HepG2 (cell line): ENCODE measurements around the gene LENG1. TPM values are rescaled to one million over a fixed set of nuclear protein-coding genes. Genes with fewer than 3 reads are reported as not detected.

ENCODE experiments used
- ATAC-seq: fragments of 200-7000 bp; cut with Tn5 transposase; 3 replicates; pipeline ENCODE4 v1.9.1; 2020; ENCODE audit warnings: mild to moderate bottlenecking, moderate library complexity
- BruUV-seq: library from RNA; stranded (reverse); fragments of 400-500 nt; replicated peaks from 2 replicates; lab custom pipeline; 2021; lab: Mats Ljungman, UMichigan
- CTCF ChIA-PET: fragments of 300-600 bp; formaldehyde crosslinking; extraction: SDS; loops from one replicate; lab custom pipeline; 2021; ENCODE audit warnings: low total read pairs, inconsistent platforms, low intra/inter-chr PET ratio; lab: Yijun Ruan, JAX
- POLR2A ChIA-PET: fragments of 350-600 bp; sonication (Branson Sonifier 250); formaldehyde crosslinking; loops from one replicate; lab custom pipeline; 2020; ENCODE audit warnings: antibody characterized with exemption, inconsistent platforms; lab: Yijun Ruan, JAX
- DNase-seq: peaks from one replicate; pipeline ENCODE4 v3.0.0-alpha.2; 2015; ENCODE audit warnings: low spot score
- FAIRE-seq: peaks from 3 replicates; lab custom pipeline; 2011; peaks lifted over from hg19 to GRCh38; lab: Jason Lieb, UNC
- H2AFZ ChIP-seq: one replicate; pipeline ENCODE4 v1.6.1; 2011; ENCODE audit warnings: low read length, inconsistent platforms
- H3K27ac ChIP-seq: fragments of 300-600 bp; 3 replicates; pipeline ENCODE4 v1.8.0; 2011; ENCODE audit warnings: mixed run types, mild to moderate bottlenecking, mixed read lengths, low read length, inconsistent platforms; ENCODE audit not compliant: insufficient read depth; ENCODE audit errors: extremely low read length
- H3K27me3 ChIP-seq, 2 experiments: fragments of 200-600 bp in 1 of 2; 2 replicates in 1 of 2; 3 replicates in 1 of 2; pipeline versions ENCODE4 v1.6.0 to v1.8.0; 2011; ENCODE audit warnings: low read length in 2 of 2, mild to moderate bottlenecking in 2 of 2, moderate library complexity in 2 of 2, inconsistent platforms in 1 of 2; ENCODE audit not compliant: insufficient read depth in 2 of 2, control insufficient read depth in 1 of 2
- H3K36me3 ChIP-seq, 2 experiments: fragments of 200-600 bp in 1 of 2; replicated peaks in 1 of 2; 2 replicates in 1 of 2; 3 replicates in 1 of 2; pipeline versions ENCODE4 v1.5.1 to v1.8.0; 2011; ENCODE audit warnings: low read length in 2 of 2, inconsistent platforms in 1 of 2; ENCODE audit not compliant: insufficient read depth in 2 of 2, control insufficient read depth in 1 of 2
- H3K4me1 ChIP-seq: 2 replicates; pipeline ENCODE4 v1.5.1; 2012; ENCODE audit warnings: low read length, inconsistent platforms; ENCODE audit not compliant: insufficient read depth
- H3K4me2 ChIP-seq: 2 replicates; pipeline ENCODE4 v1.6.0; 2011; ENCODE audit warnings: low read depth, low read length, inconsistent platforms
- H3K4me3 ChIP-seq, 3 experiments: fragments of 200-600 bp in 1 of 3; sonication (generic), shearing (Covaris generic) in 1 of 3; replicated peaks in 1 of 3; 2 replicates each; pipeline ENCODE4 v1.5.1; 2011 to 2016; ENCODE audit warnings: low read length in 3 of 3, inconsistent platforms in 2 of 3, low read depth in 2 of 3, mild to moderate bottlenecking in 2 of 3, control low read depth in 1 of 3, mixed read lengths in 1 of 3; ENCODE audit not compliant: insufficient read depth in 1 of 3
- H3K79me2 ChIP-seq: one replicate; pipeline ENCODE4 v1.6.1; 2011; ENCODE audit warnings: low read length, inconsistent platforms; ENCODE audit not compliant: insufficient read depth
- H3K9ac ChIP-seq: 2 replicates; pipeline ENCODE4 v1.6.0; 2011; ENCODE audit warnings: mild to moderate bottlenecking, low read depth, low read length, inconsistent platforms; ENCODE audit not compliant: insufficient read depth
- H3K9me3 ChIP-seq: 2 replicates; pipeline ENCODE4 v1.5.1; 2012; ENCODE audit warnings: mild to moderate bottlenecking, low read length
- H4K20me1 ChIP-seq: 2 replicates; pipeline ENCODE4 v1.6.0; 2011; ENCODE audit warnings: inconsistent platforms, mild to moderate bottlenecking, low read length, moderate library complexity; ENCODE audit not compliant: insufficient read depth
- ATRX ChIP-seq: sonication (generic); formaldehyde crosslinking; IDR thresholded peaks from 2 replicates; pipeline ENCODE4 v1.4.0; 2020; ENCODE audit warnings: missing genetic modification reagents, borderline replicate concordance
- GTF3A ChIP-seq: sonication (generic); formaldehyde crosslinking; conservative IDR thresholded peaks from 2 replicates; pipeline ENCODE4 v1.4.0; 2020; ENCODE audit warnings: mild to moderate bottlenecking, missing genetic modification reagents
- HDAC1 ChIP-seq: sonication (generic); formaldehyde crosslinking; IDR thresholded peaks from 2 replicates; pipeline ENCODE4 v1.5.1; 2020; ENCODE audit warnings: mild to moderate bottlenecking, missing genetic modification reagents
- MAFG ChIP-seq: sonication (generic); formaldehyde crosslinking; IDR thresholded peaks from 2 replicates; pipeline ENCODE4 v1.5.1; 2020; ENCODE audit warnings: mild to moderate bottlenecking, missing genetic modification reagents
- MBD4 ChIP-seq: IDR thresholded peaks from 2 replicates; pipeline ENCODE4 v1.6.1; 2012; ENCODE audit warnings: low read length, inconsistent platforms, borderline replicate concordance
- MTF2 ChIP-seq: sonication (generic); formaldehyde crosslinking; IDR thresholded peaks from 2 replicates; pipeline ENCODE4 v1.5.0; 2020; ENCODE audit warnings: missing genetic modification reagents, borderline replicate concordance
- RBFOX2 ChIP-seq: fragments of 200-400 bp; formaldehyde crosslinking; IDR thresholded peaks from 2 replicates; pipeline ENCODE4 v1.6.1; 2017; ENCODE audit warnings: low read depth, mild to moderate bottlenecking, low read length
- SCMH1 ChIP-seq: sonication (generic); formaldehyde crosslinking; IDR thresholded peaks from 2 replicates; pipeline ENCODE4 v1.9.0; 2021; ENCODE audit warnings: missing genetic modification reagents, mild to moderate bottlenecking, borderline replicate concordance
- SRY ChIP-seq: sonication (generic); formaldehyde crosslinking; IDR thresholded peaks from 2 replicates; pipeline ENCODE4 v1.8.0; 2022; ENCODE audit warnings: mild to moderate bottlenecking, missing genetic modification reagents
- ZNF17 ChIP-seq: sonication (generic); formaldehyde crosslinking; IDR thresholded peaks from 2 replicates; pipeline ENCODE4 v1.5.0; 2020; ENCODE audit warnings: mild to moderate bottlenecking, missing genetic modification reagents
- ZNF350 ChIP-seq: sonication (generic); formaldehyde crosslinking; IDR thresholded peaks from 2 replicates; pipeline ENCODE4 v1.4.0; 2020; ENCODE audit warnings: mild to moderate bottlenecking, low read depth, missing genetic modification reagents, borderline replicate concordance
- WGBS: methylation state at CpG from one replicate; pipeline ENCODE4 v1.1.6; 2017; ENCODE audit warnings: low lambda C conversion rate; 5-methylcytosine and 5-hydroxymethylcytosine counted together
- in situ Hi-C: cut with HindIII; loops from 2 replicates; pipeline ENCODE4 v1.10.0; 2017; ENCODE audit warnings: low pct_unique_long_range_greater_than_20kb; ENCODE audit not compliant: extremely low pct_ligation_motif_present
- intact Hi-C: fragments of 100-400 bp; cut with micrococcal nuclease; formaldehyde crosslinking; loops from one replicate; pipeline ENCODE4 v1.10.0; 2022; ENCODE audit not compliant: unreplicated experiment
- polyA plus RNA-seq, 8 experiments: library from polyadenylated mRNA; depleted of rRNA in 3 of 8; stranded (reverse) in 7 of 8; unstranded in 1 of 8; fragments of >200 nt; fragmentation: Illumina TruSeq in 4 of 8; extraction: Trizol in 4 of 8; gene quantifications; 2 replicates each; pipeline versions ENCODE4 v1.2.1 to v1.2.3, GENCODE V29; 2011 to 2016; ENCODE audit warnings: low read depth in 4 of 8, missing spikeins in 1 of 8, mixed read lengths in 1 of 8; ENCODE audit not compliant: insufficient read depth in 1 of 8
- total RNA-seq, 5 experiments: library from RNA; depleted of rRNA; stranded (reverse); fragments of >200 nt; fragmentation: Illumina TruSeq; extraction: Trizol; gene quantifications; 2 replicates each; pipeline ENCODE4 v1.2.3, GENCODE V29; 2016; ENCODE audit warnings: low read depth in 1 of 5
- TF ChIP-seq, protein P1 (sequence below): sonication (generic); formaldehyde crosslinking; IDR thresholded peaks from 2 replicates; pipeline ENCODE4 v1.8.1; 2023; ENCODE audit warnings: mild to moderate bottlenecking, missing genetic modification reagents
- TF ChIP-seq, protein P2 (sequence below): sonication (generic); formaldehyde crosslinking; IDR thresholded peaks from 2 replicates; pipeline ENCODE4 v1.4.0; 2020; ENCODE audit warnings: mild to moderate bottlenecking, missing genetic modification reagents
- TF ChIP-seq, protein P3 (sequence below): sonication (generic); formaldehyde crosslinking; IDR thresholded peaks from 2 replicates; pipeline ENCODE4 v1.4.0; 2020; ENCODE audit warnings: missing genetic modification reagents

LENG1 gene
- total and polyA plus RNA-seq, 2 of the 13 experiments (the other 11 are each of a cell fraction or from before 2014, with no cell fraction given), result 1.8 to 3.8 TPM

DNA sequence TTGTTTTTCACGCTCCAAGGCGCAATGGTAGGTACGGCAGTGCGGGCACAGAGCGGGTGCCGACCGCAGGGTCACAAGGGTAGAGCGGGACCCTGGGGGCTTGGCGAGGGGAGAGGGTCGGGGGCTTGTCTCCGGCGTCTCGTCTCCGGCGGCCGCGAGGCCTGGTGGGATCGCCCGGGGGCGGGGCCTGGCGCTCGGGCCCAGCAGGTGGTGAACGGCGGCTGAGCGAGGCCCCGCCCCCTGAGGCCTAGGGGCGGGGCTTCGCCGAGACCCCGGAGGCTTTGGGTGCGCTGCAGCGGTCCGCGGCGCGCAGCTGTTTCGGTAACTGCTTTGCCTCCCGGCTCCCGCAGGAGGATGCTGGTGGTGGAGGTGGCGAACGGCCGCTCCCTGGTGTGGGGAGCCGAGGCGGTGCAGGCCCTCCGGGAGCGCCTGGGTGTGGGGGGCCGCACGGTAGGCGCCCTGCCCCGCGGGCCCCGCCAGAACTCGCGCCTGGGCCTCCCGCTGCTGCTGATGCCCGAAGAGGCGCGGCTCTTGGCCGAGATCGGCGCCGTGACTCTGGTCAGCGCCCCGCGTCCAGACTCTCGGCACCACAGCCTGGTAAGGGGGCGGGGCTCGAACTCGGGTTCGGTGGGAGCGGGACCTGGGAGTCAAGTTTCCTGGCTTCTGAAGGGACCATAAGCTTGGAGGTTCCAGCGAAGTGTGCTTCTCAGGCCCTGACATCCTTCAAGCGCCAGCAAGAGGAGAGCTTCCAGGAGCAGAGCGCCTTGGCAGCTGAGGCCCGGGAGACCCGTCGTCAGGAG is 31.7 kb upstream of the LENG1 start, which contains the start of gene TSEN34:
Gene TSEN34 (plus strand): TSS at position 298 of the 800 bp plus-strand sequence. CDS start 57 bp downstream, at position 355.
- Histone ChIP-seq H4K20me1 (no peaks in the 10 kb centered on the region), H2AFZ (no peak within 1 kb of the TSS), H3K9ac (peak within 1 kb of the TSS; percentile 92), H3K27me3 (no peaks in the 10 kb centered on the region), H3K4me3 (peak within 1 kb of the TSS; percentile 82 to 91 (median 88)), H3K27ac (peak within 1 kb of the TSS; percentile 96), H3K4me1 (peaks cover 40% of the 10 kb centered on the region), H3K9me3 (no peaks in the 10 kb centered on the region), H3K4me2 (peak within 1 kb of the TSS; percentile 93), H3K36me3 (peaks cover 6 to 27% of the 10 kb centered on the region in 2 experiments; a peak in 4 of 5 replicates), H3K79me2 (peaks cover 28% of the 10 kb centered on the region)
- FAIRE-seq, result no peak
- 3% methylated on average over 15 of the region's 77 CpGs for WGBS
- peak; percentile 71 for DNase-seq
- BruUV-seq, result TSS peak; percentile 47
- intact Hi-C loops (loop anchor here (2.0 to 5.0 kb wide), 2 partner anchors 20 to 41 kb away; no protein-coding TSS in a partner anchor), in situ Hi-C loops (no loop called here)
- ChIA-PET CTCF (no interaction called here), POLR2A (interaction anchor here (0.8 to 4.9 kb wide), 11 partner anchors 11 to 327 kb away, joined by 3 to 306 read pairs (median 7); partner anchors contain the start of genes CNOT3, LENG1, MYADM and PRPF31)
- peak; percentile 46 for ATAC-seq
- TF ChIP-seq MTF2 (CRISPR knock-in tag), result peak; percentile 50; the same call in 1 of the 2 replicates
- no peak for TF ChIP-seq MAFG (CRISPR knock-in tag)
- no peak for TF ChIP-seq ZNF350 (CRISPR knock-in tag)
- TF ChIP-seq RBFOX2, result peak; percentile 81
- no peak for TF ChIP-seq ZNF17 (CRISPR knock-in tag)
- TF ChIP-seq, protein P1, sequence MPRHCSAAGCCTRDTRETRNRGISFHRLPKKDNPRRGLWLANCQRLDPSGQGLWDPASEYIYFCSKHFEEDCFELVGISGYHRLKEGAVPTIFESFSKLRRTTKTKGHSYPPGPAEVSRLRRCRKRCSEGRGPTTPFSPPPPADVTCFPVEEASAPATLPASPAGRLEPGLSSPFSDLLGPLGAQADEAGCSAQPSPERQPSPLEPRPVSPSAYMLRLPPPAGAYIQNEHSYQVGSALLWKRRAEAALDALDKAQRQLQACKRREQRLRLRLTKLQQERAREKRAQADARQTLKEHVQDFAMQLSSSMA, result no peak
- no peak for TF ChIP-seq GTF3A
- no peak for TF ChIP-seq MBD4
- TF ChIP-seq SRY (CRISPR knock-in tag), result 0 out of 2 replicates have a peak, but pooled peaks have one; percentile 58
- TF ChIP-seq, protein P2, sequence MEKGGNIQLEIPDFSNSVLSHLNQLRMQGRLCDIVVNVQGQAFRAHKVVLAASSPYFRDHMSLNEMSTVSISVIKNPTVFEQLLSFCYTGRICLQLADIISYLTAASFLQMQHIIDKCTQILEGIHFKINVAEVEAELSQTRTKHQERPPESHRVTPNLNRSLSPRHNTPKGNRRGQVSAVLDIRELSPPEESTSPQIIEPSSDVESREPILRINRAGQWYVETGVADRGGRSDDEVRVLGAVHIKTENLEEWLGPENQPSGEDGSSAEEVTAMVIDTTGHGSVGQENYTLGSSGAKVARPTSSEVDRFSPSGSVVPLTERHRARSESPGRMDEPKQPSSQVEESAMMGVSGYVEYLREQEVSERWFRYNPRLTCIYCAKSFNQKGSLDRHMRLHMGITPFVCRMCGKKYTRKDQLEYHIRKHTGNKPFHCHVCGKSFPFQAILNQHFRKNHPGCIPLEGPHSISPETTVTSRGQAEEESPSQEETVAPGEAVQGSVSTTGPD (CRISPR knock-in tag), result no peak
- peak; percentile 64 for TF ChIP-seq HDAC1 (CRISPR knock-in tag)
- TF ChIP-seq, protein P3, sequence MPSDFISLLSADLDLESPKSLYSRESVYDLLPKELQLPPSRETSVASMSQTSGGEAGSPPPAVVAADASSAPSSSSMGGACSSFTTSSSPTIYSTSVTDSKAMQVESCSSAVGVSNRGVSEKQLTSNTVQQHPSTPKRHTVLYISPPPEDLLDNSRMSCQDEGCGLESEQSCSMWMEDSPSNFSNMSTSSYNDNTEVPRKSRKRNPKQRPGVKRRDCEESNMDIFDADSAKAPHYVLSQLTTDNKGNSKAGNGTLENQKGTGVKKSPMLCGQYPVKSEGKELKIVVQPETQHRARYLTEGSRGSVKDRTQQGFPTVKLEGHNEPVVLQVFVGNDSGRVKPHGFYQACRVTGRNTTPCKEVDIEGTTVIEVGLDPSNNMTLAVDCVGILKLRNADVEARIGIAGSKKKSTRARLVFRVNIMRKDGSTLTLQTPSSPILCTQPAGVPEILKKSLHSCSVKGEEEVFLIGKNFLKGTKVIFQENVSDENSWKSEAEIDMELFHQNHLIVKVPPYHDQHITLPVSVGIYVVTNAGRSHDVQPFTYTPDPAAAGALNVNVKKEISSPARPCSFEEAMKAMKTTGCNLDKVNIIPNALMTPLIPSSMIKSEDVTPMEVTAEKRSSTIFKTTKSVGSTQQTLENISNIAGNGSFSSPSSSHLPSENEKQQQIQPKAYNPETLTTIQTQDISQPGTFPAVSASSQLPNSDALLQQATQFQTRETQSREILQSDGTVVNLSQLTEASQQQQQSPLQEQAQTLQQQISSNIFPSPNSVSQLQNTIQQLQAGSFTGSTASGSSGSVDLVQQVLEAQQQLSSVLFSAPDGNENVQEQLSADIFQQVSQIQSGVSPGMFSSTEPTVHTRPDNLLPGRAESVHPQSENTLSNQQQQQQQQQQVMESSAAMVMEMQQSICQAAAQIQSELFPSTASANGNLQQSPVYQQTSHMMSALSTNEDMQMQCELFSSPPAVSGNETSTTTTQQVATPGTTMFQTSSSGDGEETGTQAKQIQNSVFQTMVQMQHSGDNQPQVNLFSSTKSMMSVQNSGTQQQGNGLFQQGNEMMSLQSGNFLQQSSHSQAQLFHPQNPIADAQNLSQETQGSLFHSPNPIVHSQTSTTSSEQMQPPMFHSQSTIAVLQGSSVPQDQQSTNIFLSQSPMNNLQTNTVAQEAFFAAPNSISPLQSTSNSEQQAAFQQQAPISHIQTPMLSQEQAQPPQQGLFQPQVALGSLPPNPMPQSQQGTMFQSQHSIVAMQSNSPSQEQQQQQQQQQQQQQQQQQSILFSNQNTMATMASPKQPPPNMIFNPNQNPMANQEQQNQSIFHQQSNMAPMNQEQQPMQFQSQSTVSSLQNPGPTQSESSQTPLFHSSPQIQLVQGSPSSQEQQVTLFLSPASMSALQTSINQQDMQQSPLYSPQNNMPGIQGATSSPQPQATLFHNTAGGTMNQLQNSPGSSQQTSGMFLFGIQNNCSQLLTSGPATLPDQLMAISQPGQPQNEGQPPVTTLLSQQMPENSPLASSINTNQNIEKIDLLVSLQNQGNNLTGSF (CRISPR knock-in tag), result no peak
- TF ChIP-seq SCMH1 (CRISPR knock-in tag), result no peak
- TF ChIP-seq ATRX, result no peak
